ENCODE results near the gene KRTAP9-2.
"Not testable (repeated sequence)": the region's sequence is repeated elsewhere in the genome, so short reads cannot be mapped to it uniquely, and the experiment has no call there.

DNA sequence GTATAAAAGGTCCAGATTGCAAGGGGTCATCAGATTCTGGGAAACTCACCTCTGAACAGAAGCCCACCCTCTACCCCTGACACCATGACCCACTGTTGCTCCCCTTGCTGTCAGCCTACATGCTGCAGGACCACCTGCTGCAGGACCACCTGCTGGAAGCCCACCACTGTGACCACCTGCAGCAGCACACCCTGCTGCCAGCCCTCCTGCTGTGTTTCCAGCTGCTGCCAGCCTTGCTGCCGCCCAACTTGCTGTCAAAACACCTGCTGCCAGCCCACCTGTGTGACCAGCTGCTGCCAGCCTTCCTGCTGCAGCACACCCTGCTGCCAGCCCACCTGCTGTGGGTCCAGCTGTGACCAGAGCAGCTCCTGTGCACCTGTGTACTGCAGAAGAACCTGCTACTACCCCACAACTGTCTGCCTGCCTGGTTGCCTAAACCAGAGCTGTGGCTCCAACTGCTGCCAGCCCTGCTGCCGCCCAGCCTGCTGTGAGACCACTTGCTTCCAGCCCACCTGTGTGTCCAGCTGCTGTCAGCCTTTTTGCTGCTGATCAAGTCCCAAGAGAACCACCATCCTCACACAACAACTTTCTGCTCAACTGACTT is 23.3 kb downstream of the KRTAP9-2 start, which contains the start of gene KRTAP9-4:
- TF ChIP-seq, protein P1, sequence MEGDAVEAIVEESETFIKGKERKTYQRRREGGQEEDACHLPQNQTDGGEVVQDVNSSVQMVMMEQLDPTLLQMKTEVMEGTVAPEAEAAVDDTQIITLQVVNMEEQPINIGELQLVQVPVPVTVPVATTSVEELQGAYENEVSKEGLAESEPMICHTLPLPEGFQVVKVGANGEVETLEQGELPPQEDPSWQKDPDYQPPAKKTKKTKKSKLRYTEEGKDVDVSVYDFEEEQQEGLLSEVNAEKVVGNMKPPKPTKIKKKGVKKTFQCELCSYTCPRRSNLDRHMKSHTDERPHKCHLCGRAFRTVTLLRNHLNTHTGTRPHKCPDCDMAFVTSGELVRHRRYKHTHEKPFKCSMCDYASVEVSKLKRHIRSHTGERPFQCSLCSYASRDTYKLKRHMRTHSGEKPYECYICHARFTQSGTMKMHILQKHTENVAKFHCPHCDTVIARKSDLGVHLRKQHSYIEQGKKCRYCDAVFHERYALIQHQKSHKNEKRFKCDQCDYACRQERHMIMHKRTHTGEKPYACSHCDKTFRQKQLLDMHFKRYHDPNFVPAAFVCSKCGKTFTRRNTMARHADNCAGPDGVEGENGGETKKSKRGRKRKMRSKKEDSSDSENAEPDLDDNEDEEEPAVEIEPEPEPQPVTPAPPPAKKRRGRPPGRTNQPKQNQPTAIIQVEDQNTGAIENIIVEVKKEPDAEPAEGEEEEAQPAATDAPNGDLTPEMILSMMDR (IDR thresholded peaks at IDR 0.05) = not testable (repeated sequence)
- not testable (repeated sequence) for TF ChIP-seq POLR2A (IDR thresholded peaks at IDR 0.05)
